ENCODE results near the gene TAF1D.

The TAF1D gene

GRCh38 chr11:93783362-93783761, 42.1 kb upstream of the TAF1D start:
- TF ChIP-seq REST (IDR thresholded peaks at IDR 0.05; ENCODE audit: insufficient read depth in 1 of 2, low read depth in 2 of 2, low read length in 2 of 2) (no peak), SIN3A (IDR thresholded peaks at IDR 0.05; ENCODE audit: borderline replicate concordance, insufficient read depth, low read length) (no peak), TAF1 (IDR thresholded peaks at IDR 0.05; ENCODE audit: borderline replicate concordance, insufficient read depth, low read length) (no peak), FOXP2 (optimal IDR thresholded peaks at IDR 0.05; ENCODE audit: borderline replicate concordance, extremely low read depth, extremely low read length, insufficient read depth) (no peak)

GRCh38 chr11:93775289-93775688, 34.0 kb upstream of the TAF1D start:
- TF ChIP-seq REST (IDR thresholded peaks at IDR 0.05; ENCODE audit: insufficient read depth in 1 of 2, low read depth in 2 of 2, low read length in 2 of 2) (no peak), SIN3A (IDR thresholded peaks at IDR 0.05; ENCODE audit: borderline replicate concordance, insufficient read depth, low read length) (no peak), FOXP2 (optimal IDR thresholded peaks at IDR 0.05; ENCODE audit: borderline replicate concordance, extremely low read depth, extremely low read length, insufficient read depth) (no peak), TAF1 (IDR thresholded peaks at IDR 0.05; ENCODE audit: borderline replicate concordance, insufficient read depth, low read length) (no peak), POLR2AphosphoS5 (IDR thresholded peaks at IDR 0.05; ENCODE audit: low read depth, low read length) (no peak)

GRCh38 chr11:93773601-93774200, 32.4 kb upstream of the TAF1D start:
- TF ChIP-seq TAF1 (IDR thresholded peaks at IDR 0.05; ENCODE audit: borderline replicate concordance, insufficient read depth, low read length): no peak
- no peak for TF ChIP-seq SIN3A (IDR thresholded peaks at IDR 0.05; ENCODE audit: borderline replicate concordance, insufficient read depth, low read length)
- TF ChIP-seq FOXP2 (optimal IDR thresholded peaks at IDR 0.05; ENCODE audit: borderline replicate concordance, extremely low read depth, extremely low read length, insufficient read depth): no peak
- TF ChIP-seq POLR2AphosphoS5 (IDR thresholded peaks at IDR 0.05; ENCODE audit: low read depth, low read length): no peak

GRCh38 chr11:93773045-93773477, 31.8 kb upstream of the TAF1D start:
- no peak for TF ChIP-seq FOXP2 (optimal IDR thresholded peaks at IDR 0.05; ENCODE audit: borderline replicate concordance, extremely low read depth, extremely low read length, insufficient read depth)
- TF ChIP-seq REST (IDR thresholded peaks at IDR 0.05; ENCODE audit: insufficient read depth in 1 of 2, low read depth in 2 of 2, low read length in 2 of 2): peak; percentile 67 to 89
- TF ChIP-seq SIN3A (IDR thresholded peaks at IDR 0.05; ENCODE audit: borderline replicate concordance, insufficient read depth, low read length): no peak

GRCh38 chr11:93772123-93772522, 30.8 kb upstream of the TAF1D start:
- TF ChIP-seq SIN3A (IDR thresholded peaks at IDR 0.05; ENCODE audit: borderline replicate concordance, insufficient read depth, low read length) (no peak), POLR2AphosphoS5 (IDR thresholded peaks at IDR 0.05; ENCODE audit: low read depth, low read length) (no peak), REST (IDR thresholded peaks at IDR 0.05; ENCODE audit: insufficient read depth in 1 of 2, low read depth in 2 of 2, low read length in 2 of 2) (no peak), FOXP2 (optimal IDR thresholded peaks at IDR 0.05; ENCODE audit: borderline replicate concordance, extremely low read depth, extremely low read length, insufficient read depth) (no peak), TAF1 (IDR thresholded peaks at IDR 0.05; ENCODE audit: borderline replicate concordance, insufficient read depth, low read length) (no peak)
